GM03348 (cell line): ENCODE results near the gene PFDN1.
"Not testable (repeated sequence)": the region's sequence is repeated elsewhere in the genome, so short reads cannot be mapped to it uniquely, and the experiment has no call there.

Experiments
- DNase-seq: peaks from one replicate; pipeline ENCODE4 v3.0.0; 2012; ENCODE audit warnings: low spot score

The PFDN1 gene

DNA sequence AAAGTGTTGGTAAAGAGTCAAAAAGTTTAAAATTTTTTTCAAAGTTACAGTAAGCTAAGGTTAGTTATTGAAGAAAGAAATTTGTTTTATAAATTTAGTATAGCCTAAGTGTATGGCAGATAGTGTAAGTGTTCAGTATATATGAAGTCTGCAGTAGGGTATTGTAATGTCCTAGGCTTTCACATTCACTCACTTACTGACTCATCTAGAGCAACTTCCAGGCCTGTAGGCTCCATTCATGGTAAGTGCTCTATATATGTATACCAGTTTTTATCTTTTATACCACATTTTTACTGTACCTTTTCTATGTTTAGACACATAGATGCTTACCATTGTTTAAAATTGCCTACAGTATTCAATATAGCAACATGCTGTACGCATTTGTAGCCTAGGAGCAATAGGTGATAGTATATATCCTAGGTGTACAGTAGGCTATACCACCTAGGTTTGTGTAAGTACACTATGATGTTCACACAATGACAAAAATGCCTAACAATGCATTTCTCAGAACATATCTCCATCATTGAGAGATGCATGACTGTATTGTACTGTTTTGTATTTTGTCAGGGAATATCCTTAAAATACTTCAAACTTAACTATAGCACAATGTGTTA, 89.4 kb downstream of the PFDN1 start:
- no peak for DNase-seq

DNA sequence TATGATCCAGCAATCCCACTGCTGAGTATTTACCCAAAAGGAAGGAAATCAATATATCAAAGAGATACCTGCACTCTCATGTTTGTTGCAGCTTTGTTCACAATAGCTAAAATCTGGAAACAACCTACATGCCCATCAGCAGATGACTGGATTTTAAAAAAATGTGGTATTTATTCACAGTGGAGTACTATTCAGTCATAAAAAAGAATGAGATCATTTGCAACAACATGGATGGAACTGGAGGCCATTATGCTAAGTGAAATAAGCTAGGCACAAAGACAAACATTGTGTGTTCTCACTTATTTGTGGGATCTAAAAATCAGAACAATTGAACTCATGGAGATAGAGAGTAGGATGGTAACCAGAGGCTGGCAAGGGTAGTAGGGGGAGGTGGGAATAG, 94.8 kb downstream of the PFDN1 start:
- DNase-seq: no peak

DNA sequence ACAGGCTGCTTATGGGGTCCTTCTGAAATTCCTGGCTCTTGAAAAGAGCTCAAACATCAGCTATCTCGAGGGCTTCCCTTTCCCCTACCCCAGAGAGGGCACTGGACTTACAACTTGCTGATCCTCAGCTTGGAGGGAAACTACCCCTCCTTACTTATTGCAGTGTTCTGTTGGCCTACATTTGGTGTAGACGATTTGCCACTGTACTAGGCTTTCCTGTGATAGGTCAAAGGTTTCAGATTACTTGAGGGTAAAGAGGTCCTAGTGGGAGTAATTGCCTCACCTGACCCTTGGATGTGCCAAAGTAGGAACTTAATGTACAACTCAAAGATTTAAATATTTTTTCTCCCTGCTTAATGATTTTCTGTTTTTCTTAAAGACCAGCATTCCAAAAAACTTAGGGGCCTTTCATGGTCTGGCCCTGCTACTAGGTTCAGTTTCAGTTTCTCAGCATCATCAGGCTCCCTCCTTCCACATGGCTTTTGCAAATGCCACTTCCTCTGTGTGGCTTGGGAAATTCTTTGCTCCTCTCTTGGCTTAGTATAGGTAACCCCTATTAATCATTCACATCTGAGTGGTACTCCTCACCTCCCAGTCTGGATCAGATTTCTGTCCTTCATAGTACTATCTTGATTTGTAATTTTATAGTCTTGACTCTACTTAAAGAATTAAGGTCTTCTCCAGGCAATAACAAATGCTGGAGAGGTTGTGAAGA, 95.5 kb downstream of the PFDN1 start:
- no peak for DNase-seq

DNA sequence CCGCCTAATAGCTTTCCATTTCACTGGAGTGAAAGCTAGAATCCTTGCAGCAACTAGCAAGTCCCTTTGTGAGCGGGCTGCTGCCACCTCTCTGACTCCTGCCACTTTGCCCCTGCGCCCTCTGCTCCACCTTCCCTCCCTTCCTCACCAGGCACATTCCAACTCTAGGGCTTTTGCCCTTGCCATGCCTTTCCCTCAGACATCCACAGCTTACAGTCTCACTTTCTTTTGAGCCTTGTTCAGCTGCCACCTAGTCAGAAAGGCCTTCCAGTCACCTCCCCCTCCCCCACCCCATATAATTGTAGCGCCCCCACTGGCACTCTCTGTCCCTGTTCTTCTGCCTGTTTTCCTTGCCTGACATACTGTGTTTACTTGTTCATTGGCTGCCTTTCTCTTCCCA, 96.9 kb downstream of the PFDN1 start:
- DNase-seq: no peak

DNA sequence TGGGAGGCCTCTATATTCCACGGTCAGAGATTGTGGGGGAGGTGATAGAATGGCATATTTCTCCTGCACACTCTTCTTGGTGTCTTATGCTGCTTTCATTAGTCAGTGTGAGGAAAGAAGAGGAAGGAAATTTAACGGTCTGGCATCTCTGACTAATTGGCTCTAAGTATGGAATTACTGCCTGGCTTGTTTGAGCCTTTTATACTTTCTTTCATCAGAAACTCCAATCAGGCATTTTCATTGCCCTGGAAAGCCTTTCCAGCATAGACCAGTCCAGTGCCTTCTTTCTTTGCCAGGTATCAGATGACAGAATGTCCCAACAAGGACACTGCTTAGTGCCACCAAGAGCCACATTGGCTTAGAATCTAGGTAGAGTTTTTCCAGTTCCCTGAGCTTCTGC, 97.7 kb downstream of the PFDN1 start:
- DNase-seq: peak; percentile 58

DNA sequence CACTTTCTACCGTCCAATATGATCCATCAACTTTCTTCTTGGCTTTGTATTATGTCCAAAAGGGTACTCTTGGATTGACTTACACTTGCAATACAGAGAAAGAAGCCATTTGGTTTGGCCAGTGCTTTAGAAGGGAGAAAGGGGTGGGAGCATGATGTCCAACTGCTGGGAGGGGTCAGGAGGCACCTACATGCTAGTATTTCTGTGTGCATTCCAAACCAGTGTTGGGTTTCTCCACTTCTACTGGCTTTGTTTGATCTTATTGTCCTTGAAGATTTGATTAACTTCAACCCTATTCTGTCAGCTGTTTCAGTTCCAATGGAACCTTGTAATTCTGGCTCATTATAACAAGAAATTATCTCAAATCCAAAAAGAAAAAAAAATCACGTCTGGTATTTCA, 100.3 kb downstream of the PFDN1 start:
- no peak for DNase-seq

DNA sequence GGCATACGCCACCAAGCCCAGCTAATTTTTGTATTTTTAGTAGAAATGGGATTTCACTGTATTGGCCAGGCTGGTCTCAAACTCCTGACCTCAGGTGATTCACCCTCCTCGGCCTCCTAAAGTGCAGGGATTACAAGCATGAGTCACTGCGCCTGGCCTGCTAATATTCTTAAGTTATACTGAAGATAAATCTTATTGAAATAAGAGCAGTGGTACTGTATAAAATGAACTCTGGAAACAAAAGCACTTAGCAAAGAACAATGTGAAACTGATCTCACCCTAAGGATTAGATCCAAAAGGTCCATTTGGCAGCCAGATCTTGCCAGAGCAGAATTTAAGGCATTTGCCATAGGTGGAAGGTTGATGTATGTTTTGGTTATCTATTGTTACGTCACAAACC, 100.8 kb downstream of the PFDN1 start:
- DNase-seq: no peak

DNA sequence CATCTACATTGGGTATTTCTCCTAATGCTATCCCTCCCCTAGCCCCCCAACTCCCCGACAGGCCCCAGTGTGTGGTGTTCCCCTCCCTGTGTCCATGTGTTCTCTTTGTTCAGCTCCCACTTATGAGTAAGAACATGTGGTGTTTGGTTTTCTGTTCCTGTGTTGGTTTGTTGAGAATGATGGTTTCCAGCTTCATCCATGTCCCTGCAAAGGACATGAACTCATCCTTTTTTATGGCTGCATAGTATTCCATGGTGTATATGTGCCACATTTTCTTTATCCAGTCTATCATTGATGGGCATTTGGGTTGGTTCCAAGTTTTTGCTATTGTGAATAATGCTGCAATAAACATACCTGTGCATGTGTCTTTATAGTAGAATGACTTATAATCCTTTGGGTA, 104.0 kb downstream of the PFDN1 start:
- not testable (repeated sequence) for DNase-seq

DNA sequence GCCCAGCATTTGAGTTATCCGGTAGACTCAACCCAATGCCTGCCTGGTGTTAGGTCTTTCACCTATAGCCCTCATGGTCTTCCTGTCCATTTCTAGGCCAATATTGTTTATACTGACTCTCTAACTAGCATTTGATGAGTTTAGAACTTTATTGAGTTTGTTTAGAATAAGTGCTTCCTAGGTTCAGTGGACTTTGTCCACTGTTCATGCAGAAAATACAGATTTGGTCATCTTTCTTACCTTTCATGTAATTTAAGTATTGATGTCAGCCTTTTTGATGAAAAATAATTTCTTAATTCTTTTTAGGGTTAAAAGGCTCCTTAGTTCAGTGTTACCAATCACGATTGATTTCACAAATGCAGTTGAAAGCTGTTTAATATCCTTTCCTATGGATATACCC, 105.9 kb downstream of the PFDN1 start:
- no peak for DNase-seq

DNA sequence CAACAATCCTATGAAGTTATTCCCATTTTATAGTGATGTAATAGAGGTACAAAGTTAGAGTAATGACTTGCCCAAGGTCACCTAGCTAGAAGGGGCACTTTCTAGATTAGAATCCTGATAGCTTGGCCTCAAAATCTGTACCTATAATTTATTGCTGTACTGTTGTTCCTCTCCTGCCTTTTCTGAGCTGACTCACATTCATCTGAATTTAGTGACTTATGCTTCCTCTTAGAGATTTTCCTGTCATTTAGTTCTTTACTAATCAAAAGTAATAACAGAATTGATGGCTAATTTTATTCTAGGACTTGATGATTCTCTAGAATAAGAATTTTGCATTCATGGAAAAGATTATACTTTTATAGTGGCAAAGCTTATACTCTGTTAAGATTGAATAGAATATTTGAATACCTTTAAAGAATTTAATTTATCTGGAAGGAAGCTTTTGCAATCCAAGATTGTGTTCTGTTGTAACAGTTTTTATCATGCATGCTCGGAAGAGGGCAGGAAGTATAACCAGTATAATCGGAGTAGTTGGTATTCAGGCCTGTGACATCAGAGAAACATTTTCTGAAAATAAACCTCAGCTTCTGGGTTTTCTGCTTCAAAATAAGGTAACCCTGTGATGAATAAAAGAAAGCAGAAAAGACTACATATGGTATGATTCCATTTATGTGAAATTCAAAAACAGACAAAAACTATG, 106.6 kb downstream of the PFDN1 start:
- no peak for DNase-seq
